Middle frontal gyrus (tissue), 1 donor: Measurements from ENCODE around the gene LAIR1.
"Not testable (repeated sequence)": the region's sequence is repeated elsewhere in the genome, so short reads cannot be mapped to it uniquely, and the experiment has no call there.

Experiments used
- DNase-seq: peaks from one replicate; pipeline ENCODE4 v3.0.0-alpha.2; 2015; ENCODE audit warnings: low spot score; ENCODE audit errors: extremely low spot score

LAIR1 gene

GRCh38 chr19:54343868-54344267 is 20.9 kb downstream of the LAIR1 start:
- DNase-seq: no peak

DNA sequence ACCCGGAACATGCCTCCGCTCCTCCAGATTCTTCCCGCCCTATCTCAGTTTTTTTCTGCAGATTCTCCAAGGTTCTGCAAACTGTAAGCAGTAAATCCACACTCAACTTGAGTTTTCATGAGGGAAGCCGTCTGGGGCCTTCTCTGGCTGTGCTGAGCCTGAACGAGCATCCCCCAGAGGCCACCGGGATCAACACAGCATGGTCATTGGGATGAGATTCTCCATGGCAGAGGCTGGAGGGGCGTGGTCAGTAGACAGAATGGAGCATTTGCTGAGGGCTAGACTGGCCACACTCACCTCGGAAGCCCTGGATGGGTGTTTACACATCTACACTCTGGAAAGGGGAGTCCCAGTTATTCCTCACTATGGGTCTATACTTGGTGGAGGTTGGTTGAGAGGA is 23.4 kb downstream of the LAIR1 start:
- no peak for DNase-seq

- no peak for DNase-seq
Measured at GRCh38 chr19:54339646-54340358, 24.9 kb downstream of the LAIR1 start.

- no peak for DNase-seq
Measured at GRCh38 chr19:54338521-54338920, 26.2 kb downstream of the LAIR1 start.

DNA sequence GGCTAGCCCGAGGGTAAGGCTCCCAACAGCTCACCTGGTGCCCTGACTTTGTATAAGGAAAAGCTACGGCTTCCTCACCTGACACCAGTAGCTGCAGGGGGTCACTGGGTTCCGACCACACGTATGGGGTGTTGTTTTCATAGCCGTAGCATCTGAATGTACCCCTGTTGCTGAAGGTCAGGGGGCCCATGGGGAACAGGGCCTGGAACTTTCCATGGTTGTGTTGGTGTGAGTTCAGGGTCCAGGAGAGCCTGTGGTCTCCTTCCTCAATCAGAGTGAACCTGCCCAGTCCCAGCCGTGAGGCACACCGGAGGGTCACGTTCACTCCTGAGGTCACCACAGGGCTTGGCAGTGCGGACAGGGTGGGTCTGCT is 26.9 kb downstream of the LAIR1 start:
- DNase-seq: no peak

DNA sequence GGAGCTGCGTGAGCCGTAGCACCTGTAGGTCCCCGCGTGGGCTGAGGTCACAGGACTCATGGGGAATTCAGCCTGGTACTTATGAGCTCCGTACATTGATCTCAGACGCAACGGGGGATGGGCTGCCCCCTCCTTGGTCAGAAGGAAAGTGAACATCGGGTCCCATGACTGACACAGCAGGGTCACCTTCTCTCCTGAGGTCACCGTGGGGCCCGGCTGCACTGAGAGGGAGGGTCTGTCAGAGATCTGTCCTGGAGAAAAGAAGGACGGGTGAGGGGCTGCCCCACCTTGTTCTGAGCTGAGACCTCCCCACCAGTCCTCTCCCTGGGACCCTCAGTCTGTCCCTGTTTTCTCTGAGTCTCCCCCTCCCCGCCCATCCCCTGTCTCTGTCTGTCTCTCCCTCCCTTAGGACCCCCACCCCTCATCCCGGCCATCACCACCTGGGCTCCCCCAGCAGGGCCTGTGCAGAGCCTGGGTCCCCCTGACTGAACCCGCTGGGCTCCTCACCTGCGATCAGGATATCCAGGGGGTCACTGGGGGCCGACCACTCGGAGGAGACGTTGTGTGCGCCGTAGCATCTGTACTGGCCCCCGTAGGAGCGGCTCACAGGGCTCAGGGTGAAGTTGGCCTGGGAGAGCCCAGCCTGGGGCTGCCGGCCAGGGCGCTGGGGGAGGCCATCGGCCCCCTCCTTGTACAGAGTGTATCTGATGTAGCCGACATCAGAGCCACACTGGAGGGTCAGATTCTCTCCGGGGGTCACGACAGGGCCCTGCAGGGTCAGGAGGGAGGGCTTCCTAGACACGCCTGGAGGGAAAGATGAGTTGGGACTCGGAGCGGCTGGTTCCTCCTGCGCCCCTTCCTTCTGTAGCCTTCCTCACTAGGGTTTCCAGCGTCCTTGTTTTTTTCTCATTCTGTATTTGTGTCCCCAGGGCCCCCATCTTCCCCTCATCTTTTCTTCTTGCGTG is 27.6 kb downstream of the LAIR1 start:
- DNase-seq: no peak

- no peak for DNase-seq
Measured at GRCh38 chr19:54335979-54336892, 28.5 kb downstream of the LAIR1 start.

DNA sequence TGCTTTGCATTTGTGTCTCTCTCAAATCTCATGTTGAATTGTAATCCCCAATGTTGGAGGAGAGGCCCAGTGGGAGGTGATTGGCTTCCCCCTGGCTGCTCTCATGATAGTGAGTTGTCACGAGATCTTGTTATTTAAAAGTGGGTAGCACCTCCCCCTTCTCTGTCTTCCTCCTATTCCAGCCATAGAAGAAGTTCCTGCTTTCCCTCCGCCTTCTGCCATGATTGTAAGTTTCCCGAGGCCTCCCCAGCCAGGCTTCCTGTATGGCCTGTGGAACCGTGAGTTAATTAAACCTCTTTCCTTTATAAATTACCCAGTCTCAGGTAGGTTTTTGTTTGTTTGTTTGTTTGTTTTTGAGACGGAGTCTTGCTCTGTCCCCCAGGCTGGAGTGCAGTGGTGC is 29.6 kb downstream of the LAIR1 start:
- no peak for DNase-seq

GRCh38 chr19:54333586-54334298 is 31.0 kb downstream of the LAIR1 start:
- DNase-seq: no peak

- no peak for DNase-seq
Measured at GRCh38 chr19:54332149-54332548, 32.6 kb downstream of the LAIR1 start.

GRCh38 chr19:54331626-54332025 is 33.1 kb downstream of the LAIR1 start:
- no peak for DNase-seq

DNA sequence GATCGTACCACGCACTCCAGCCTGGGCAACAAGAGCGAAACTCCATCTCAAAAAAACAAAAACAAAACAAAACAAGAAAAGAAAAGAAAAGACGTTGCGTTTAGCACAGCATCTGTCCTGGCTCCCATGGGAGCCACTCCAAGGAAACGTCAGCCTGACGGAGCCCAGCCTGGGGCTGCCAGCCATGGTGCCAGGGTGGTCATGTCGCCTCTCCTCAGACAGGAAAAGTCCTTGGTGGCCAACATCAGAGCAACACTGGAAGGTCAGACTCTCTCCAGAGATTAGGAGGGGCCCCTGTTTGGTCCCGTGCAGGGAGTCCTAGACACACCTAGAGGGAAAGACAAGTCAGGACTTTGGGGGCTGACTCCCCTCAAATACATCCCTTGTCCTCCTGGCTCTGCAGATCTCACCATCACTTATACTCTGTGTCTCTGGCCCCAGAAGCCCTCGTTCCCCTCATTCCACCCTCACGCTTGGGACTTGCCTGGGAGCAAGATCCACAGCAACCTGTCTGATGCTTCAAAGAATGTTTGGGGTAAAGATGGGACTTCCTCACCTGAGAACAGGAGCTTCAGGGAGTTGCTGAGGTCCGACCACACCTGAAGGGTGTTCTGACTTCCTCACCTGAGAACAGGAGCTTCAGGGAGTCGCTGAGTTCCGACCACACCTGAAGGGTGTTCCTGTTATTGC is 35.1 kb downstream of the LAIR1 start:
- no peak for DNase-seq

DNA sequence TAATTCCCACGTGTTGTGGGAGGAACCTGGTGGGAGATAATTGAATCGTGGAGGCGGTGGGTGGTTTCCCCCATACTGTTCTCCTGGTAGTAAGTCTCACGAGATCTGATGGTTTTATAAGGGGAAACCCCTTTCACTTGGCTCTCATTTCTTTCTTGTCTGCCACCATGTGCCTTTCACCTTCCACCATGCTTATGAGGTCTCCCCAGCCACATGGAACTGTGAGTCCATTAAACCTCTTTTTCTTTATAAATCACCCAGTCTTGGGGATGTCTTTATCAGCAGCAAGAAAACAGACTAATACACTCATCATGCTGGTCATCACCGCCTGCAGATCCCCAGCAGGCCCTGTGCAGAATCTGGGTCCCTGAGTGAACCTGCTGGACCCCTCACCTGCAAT is 36.0 kb downstream of the LAIR1 start:
- DNase-seq: not testable (repeated sequence)

DNA sequence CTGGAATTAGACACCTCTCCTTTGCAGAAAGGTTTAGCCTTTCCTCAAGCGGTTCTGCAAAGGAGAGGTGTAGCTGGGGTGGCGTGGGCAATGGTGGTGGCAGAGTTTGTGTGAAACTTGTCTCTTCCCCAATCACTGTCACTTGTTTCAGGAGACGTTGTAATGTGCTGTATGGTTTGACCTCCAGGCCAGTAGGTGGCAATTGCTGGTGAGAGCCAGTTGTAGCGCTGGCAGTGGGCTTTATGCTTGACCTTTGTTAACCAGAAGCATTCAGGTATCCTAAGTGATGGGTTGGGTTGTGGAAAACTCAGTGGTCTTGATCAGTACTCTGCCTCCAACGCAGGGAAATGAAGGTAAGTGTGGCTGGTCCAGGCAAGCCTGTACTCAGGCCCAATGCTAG is 39.1 kb downstream of the LAIR1 start:
- no peak for DNase-seq

DNA sequence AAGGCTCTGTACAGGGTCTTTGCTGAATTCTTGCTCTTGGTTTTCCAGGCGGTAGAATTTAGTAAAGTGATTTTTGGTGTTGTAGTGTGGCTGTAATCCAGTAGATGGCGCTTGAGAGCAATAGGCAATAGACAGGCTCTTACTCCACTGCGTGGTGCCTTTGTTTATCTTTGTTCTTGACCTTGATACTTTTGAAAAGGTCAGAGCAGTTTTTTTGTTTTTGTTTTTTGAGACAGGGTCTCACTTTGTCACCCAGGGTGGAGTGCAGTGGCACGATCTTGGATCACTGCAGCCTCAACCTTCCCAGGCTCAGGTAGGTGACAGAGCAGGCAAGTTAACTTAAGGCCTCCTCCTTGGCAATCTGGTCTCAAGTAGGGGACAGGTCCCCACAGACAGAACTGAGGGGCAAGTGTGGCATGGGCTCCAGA is 39.5 kb downstream of the LAIR1 start:
- DNase-seq: peak; percentile 22

DNA sequence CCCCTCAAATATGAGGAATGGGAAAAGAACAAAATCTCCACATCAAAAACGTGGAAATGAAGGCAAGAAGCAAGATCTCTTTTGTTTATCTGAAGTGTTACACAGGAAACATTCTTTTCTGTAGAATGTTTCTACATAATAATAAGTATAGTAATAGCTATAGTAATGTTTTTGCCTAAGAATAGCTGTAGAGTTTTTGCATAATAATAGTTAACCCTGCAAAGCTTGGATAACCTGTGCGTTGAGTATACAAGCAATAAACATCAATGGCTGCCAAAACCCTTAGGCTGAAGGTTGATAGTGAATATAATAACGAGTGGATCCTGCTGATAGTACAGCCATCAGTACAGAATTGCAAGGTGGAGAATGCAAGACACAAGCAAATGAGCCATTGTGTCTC is 40.7 kb downstream of the LAIR1 start:
- no peak for DNase-seq

GRCh38 chr19:54322934-54323333 is 41.8 kb downstream of the LAIR1 start:
- not testable (repeated sequence) for DNase-seq

DNA sequence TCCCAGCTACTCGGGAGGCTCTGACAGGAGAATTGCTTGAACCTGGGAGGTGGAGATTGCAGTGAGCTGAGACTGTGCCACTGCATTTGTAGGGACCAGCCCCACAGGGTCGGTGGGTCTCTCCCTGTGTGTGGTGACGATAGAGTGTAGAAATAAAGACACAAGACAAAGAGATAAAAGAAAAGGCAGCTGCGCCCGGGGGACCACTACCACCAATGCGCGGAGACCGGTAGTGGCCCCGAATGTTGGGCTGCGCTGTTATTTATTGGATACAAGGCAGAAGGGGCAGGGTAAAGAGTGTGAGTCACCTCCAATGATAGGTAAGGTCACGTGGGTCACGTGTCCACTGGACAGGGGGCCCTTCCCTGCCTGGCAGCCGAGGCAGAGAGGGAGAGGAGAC is 42.4 kb downstream of the LAIR1 start:
- DNase-seq: not testable (repeated sequence)

DNA sequence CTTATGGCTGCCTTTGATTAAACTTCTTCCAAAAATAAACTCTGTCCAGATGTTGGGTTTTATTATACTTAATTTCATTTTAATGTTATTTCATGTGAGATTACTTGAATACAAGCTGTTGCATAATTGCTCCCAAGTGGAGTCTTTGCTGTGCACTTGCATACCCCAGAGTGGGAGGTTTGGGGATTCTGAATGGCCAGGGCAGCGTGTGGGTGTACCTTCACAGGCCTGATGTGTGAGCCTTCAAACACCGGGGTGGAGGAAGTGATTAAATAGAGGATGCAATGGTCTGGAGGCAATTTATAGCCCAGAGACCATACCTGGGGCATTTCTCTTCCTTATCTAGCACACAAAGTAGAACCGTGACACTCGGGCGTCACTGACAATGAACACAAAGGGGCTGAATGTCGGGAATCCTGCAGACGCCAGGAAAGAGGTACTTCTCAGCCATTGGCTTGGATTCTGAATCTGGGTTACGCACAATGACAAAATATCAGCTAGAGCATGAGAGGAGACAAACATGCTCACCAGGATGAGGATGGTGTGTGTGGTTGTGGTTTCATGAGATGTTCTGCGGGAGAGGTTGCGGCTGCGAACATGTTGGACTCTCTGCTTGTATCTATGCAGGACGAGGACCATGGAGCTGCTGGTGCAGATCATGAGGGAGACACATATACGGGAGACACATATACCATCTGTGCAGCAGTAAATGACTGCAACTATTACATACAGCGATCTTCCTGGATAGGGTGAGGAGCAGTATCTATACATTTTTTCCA is 44.6 kb downstream of the LAIR1 start:
- DNase-seq: no peak
